NCI-H526 (cell line): ENCODE data around the gene TAGLN.

Experiments used
- DNase-seq, 2 experiments: peaks; one replicate each; lab custom pipeline; 2025; lab: John Stamatoyannopoulos, UW

Gene TAGLN

GRCh38 chr11:117199053-117199915 is at the start of gene TAGLN:
Gene TAGLN, plus strand, starts transcription at chr11:117199370. Its CDS starts 3,644 bp downstream, at chr11:117203014.
- DNase-seq: no peak

- no peak for DNase-seq
These were observed 47.1 kb upstream of the TAGLN start for GRCh38 chr11:117152066-117152465.

GRCh38 chr11:117154468-117154867 is 44.7 kb upstream of the TAGLN start:
- DNase-seq: no peak

- no peak for DNase-seq
These were observed 41.7 kb upstream of the TAGLN start for GRCh38 chr11:117157507-117157906.

- DNase-seq: no peak
These were observed 39.3 kb upstream of the TAGLN start for GRCh38 chr11:117159892-117160291.

- DNase-seq: no peak
These were observed 38.3 kb upstream of the TAGLN start for GRCh38 chr11:117160826-117161225.

GRCh38 chr11:117166491-117166890 is 32.7 kb upstream of the TAGLN start:
- no peak for DNase-seq

- DNase-seq: no peak
These were observed 29.4 kb upstream of the TAGLN start for GRCh38 chr11:117169736-117170135.

- DNase-seq: no peak
These were observed 29.0 kb upstream of the TAGLN start for GRCh38 chr11:117170210-117170609.

GRCh38 chr11:117171007-117171403 is 28.2 kb upstream of the TAGLN start:
- DNase-seq: no peak

GRCh38 chr11:117171404-117172061 is 27.6 kb upstream of the TAGLN start:
- DNase-seq: no peak

- DNase-seq: no peak
These were observed 26.3 kb upstream of the TAGLN start for GRCh38 chr11:117172724-117173421.

- no peak for DNase-seq
These were observed 24.1 kb upstream of the TAGLN start for GRCh38 chr11:117175104-117175503.

GRCh38 chr11:117175781-117176180 is 23.4 kb upstream of the TAGLN start:
- no peak for DNase-seq

GRCh38 chr11:117176186-117176585 is 23.0 kb upstream of the TAGLN start:
- no peak for DNase-seq

- no peak for DNase-seq
These were observed 21.5 kb upstream of the TAGLN start for GRCh38 chr11:117177534-117178209.

- DNase-seq: peak; percentile 98 to 100
These were observed 20.7 kb upstream of the TAGLN start, which contains the start of gene SIDT2 for GRCh38 chr11:117178210-117179034. Gene SIDT2, plus strand, starts transcription at chr11:117178743. Its CDS starts 521 bp downstream, at chr11:117179264.

GRCh38 chr11:117179048-117179999 is 19.8 kb upstream of the TAGLN start:
- peak in 1 of 2 experiments; percentile 80 for DNase-seq

- DNase-seq: no peak
These were observed 19.1 kb upstream of the TAGLN start for GRCh38 chr11:117180020-117180419.
